Thyroid gland (tissue), 4 donors: ENCODE measurements around the gene GLIPR1.

Experiments used
- POLR2A ChIP-seq, 2 donors: fragments of 450-650 bp; IDR thresholded peaks; one replicate each; pipeline ENCODE4 v1.6.1; 2017; ENCODE audit warnings: antibody characterized with exemption in 2 of 2, mild to moderate bottlenecking in 2 of 2, moderate library complexity in 1 of 2
- TF ChIP-seq, protein P1 (sequence below), 6 experiments: fragments of 200-600 bp in 3 of 6; fragments of 450-650 bp in 3 of 6; sonication (generic) in 3 of 6; IDR thresholded peaks; one replicate each; pipeline ENCODE4 v1.5.1; 2016 to 2019; ENCODE audit warnings: antibody characterized with exemption in 6 of 6, mild to moderate bottlenecking in 2 of 6, inconsistent platforms in 1 of 6, moderate library complexity in 1 of 6

DNA sequence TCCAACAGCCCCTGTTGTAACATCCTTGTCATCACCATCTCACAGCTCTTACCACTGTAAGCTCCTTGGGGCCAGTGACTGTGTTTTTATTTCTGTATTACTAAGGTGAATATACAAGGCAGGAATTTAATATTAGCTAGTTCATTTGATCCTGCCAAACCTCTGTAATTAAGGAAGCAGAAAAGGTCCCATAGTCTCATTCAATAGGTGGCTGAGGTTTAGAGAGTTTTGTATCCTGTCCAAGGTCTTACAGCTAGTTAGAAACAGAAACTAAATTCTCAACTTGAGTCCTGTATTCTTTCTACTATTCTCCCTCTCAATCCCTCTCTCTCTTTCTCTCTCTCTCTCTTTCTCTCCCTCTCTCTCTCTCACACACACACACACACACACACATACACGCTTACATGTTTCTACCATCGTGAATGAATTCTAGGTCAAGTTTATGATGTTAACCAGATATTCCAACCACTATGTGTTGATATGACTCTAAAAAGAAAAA, 543 bp upstream of the GLIPR1 start:
- TF ChIP-seq, protein P1, sequence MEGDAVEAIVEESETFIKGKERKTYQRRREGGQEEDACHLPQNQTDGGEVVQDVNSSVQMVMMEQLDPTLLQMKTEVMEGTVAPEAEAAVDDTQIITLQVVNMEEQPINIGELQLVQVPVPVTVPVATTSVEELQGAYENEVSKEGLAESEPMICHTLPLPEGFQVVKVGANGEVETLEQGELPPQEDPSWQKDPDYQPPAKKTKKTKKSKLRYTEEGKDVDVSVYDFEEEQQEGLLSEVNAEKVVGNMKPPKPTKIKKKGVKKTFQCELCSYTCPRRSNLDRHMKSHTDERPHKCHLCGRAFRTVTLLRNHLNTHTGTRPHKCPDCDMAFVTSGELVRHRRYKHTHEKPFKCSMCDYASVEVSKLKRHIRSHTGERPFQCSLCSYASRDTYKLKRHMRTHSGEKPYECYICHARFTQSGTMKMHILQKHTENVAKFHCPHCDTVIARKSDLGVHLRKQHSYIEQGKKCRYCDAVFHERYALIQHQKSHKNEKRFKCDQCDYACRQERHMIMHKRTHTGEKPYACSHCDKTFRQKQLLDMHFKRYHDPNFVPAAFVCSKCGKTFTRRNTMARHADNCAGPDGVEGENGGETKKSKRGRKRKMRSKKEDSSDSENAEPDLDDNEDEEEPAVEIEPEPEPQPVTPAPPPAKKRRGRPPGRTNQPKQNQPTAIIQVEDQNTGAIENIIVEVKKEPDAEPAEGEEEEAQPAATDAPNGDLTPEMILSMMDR (IDR thresholded peaks at IDR 0.05) = no peak
- no peak for TF ChIP-seq POLR2A (IDR thresholded peaks at IDR 0.05)
